AG09319 (cell line): ENCODE results near the gene MCF2L2.

Source experiments
- DNase-seq: peaks from one replicate; pipeline ENCODE4 v3.0.0-alpha.2; 2010; ENCODE audit warnings: low read depth; ENCODE audit errors: extremely low read depth
- CTCF ChIP-seq: IDR thresholded peaks from 2 replicates; pipeline ENCODE4 v1.5.1; 2011; ENCODE audit warnings: low read depth, mild to moderate bottlenecking, inconsistent platforms, low read length, moderate library complexity

MCF2L2 gene

GRCh38 chr3:183266454-183266853, 162.0 kb downstream of the MCF2L2 start:
- TF ChIP-seq CTCF, result no peak
- no peak for DNase-seq

GRCh38 chr3:183265834-183266417, 162.5 kb downstream of the MCF2L2 start:
- no peak for DNase-seq
- TF ChIP-seq CTCF, result no peak

GRCh38 chr3:183265157-183265642, 163.2 kb downstream of the MCF2L2 start:
- TF ChIP-seq CTCF, result no peak
- DNase-seq, result no peak

GRCh38 chr3:183264268-183264667, 164.2 kb downstream of the MCF2L2 start:
- no peak for TF ChIP-seq CTCF
- DNase-seq, result no peak

GRCh38 chr3:183262875-183263378, 165.5 kb downstream of the MCF2L2 start:
- no peak for TF ChIP-seq CTCF

GRCh38 chr3:183261151-183261724, 167.2 kb downstream of the MCF2L2 start:
- no peak for TF ChIP-seq CTCF
- no peak for DNase-seq

More at GRCh38 chr3:183262875-183263378, 165.5 kb downstream of the MCF2L2 start:
- DNase-seq, result no peak

- DNase-seq, result no peak
- TF ChIP-seq CTCF, result no peak
Observed at GRCh38 chr3:183260167-183260904, 168.1 kb downstream of the MCF2L2 start.
